Inflammatory macrophage treated with lipopolysaccharide for 4 hours (primary cell): ENCODE data around the gene CCN6.

Experiments used
- DNase-seq: peaks from one replicate; pipeline ENCODE4 v3.0.0-alpha.2; 2020

CCN6 gene

GRCh38 chr6:112118034-112118433 lies 64.1 kb downstream of the CCN6 start:
- DNase-seq, result peak; percentile 11
